ENCODE results near the gene SMYD3. TPM values are rescaled to one million over a fixed set of nuclear protein-coding genes. Genes with fewer than 3 reads are reported as not detected.

SMYD3 gene
- total RNA-seq, 5 donors from 2014 or later (not counting 1 experiment from before 2014, with no cell fraction given), result 17.7 to 37.8 (median 21.9) TPM

DNA sequence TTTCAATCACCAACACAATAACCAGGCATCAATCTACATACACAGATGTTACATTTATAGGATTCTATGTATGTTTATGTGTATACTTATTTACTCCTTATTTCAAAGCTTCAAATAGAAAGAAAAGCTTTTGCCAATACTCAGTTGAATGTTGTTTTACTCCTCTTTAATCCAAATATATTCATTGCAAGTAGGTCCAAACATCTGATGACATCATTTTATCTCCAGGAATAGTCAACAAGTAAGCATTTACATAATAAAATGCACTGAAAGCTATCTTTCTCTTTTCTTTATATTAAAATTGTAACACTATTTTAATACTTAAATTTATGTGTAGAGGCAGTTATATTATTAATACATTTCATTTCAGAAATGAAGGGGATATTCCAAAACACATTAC, 380.5 kb downstream of the SMYD3 start:
- POLR2A ChIA-PET, result no interaction called here

DNA sequence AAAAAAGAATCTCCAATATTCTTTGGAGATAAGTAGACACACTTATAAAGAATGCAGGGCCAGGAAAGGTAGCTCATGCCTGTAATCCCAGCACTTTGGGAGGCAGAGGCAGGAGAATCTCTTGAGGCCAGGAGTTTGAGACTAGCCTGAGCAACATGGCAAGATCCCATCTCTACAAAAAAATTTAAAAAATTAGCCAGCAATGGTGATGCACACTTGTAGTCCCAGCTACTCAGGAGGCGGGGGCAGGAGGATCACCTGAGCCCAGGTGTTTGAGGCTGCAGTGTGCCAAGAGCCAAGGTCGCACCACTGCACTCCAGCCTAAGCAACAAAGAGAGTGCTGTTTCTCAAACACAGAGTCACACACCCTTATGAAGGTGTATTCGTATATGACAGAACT, 385.0 kb downstream of the SMYD3 start:
- Mint-ChIP-seq H3K36me3 (peaks cover 8% of the 10 kb centered on the region), H3K27me3 (no peaks in the 10 kb centered on the region), H3K27ac (no peak overlapping the region), H3K9me3 (peaks cover 0 to 3% (median 0%) of the 10 kb centered on the region in 3 donors), H3K4me1 (peaks cover 7 to 12% (median 9%) of the 10 kb centered on the region in 3 donors), H3K4me3 (no peak overlapping the region)
- H3K36me3 ChIP-seq (ENCODE audit: control insufficient read depth in 2 of 2, extremely low read depth in 1 of 2, insufficient read depth in 1 of 2, low read length in 1 of 2), result peaks cover 0 to 2% of the 10 kb centered on the region in 2 donors
- H3K4me1 ChIP-seq (ENCODE audit: control insufficient read depth in 1 of 2, extremely low read depth in 1 of 2, insufficient read depth in 2 of 2, low read length in 2 of 2), result peaks cover 0 to under 1% of the 10 kb centered on the region in 2 experiments
- ChIA-PET POLR2A (no interaction called here), CTCF (interaction anchor here in 1 of 2 donors (0.6 kb wide), 1 partner anchor 476 kb away, joined by 3 read pairs; no protein-coding TSS in a partner anchor)
- H3K4me3 ChIP-seq (ENCODE audit: control insufficient read depth in 1 of 2, extremely low read depth in 1 of 2, low read length in 1 of 2), result no peak overlapping the region
- WGBS (ENCODE audit: insufficient coverage), result no CpG with 5 or more reads among the region's 3 CpGs
- no peak overlapping the region for H3K27ac ChIP-seq (ENCODE audit: low read length)
- DNase-seq, result no peak
- no peaks in the 10 kb centered on the region for H3K27me3 ChIP-seq (replicated peaks in 1 of 2; ENCODE audit: control insufficient read depth in 2 of 2, extremely low read depth in 1 of 2, insufficient read depth in 2 of 2, low read length in 1 of 2)
- ATAC-seq (replicated peaks in 1 of 4), result no peak
- no peaks in the 10 kb centered on the region for H3K9me3 ChIP-seq

More for the DNA sequence above, 380.5 kb downstream of the SMYD3 start:
- no peak overlapping the region for H3K4me3 ChIP-seq (ENCODE audit: control insufficient read depth in 1 of 2, extremely low read depth in 1 of 2, low read length in 1 of 2)
- H3K4me1 Mint-ChIP-seq, result no peaks in the 10 kb centered on the region
- H3K4me3 Mint-ChIP-seq, result no peak overlapping the region
- H3K27me3 ChIP-seq (replicated peaks in 1 of 2; ENCODE audit: control insufficient read depth in 2 of 2, extremely low read depth in 1 of 2, insufficient read depth in 2 of 2, low read length in 1 of 2), result no peaks in the 10 kb centered on the region
- DNase-seq (no peak), ATAC-seq (replicated peaks in 1 of 4) (no peak)
- no peaks in the 10 kb centered on the region for H3K27me3 Mint-ChIP-seq
- H3K4me1 ChIP-seq (ENCODE audit: control insufficient read depth in 1 of 2, extremely low read depth in 1 of 2, insufficient read depth in 2 of 2, low read length in 2 of 2), result no peaks in the 10 kb centered on the region
- H3K36me3 Mint-ChIP-seq, result peaks cover 16% of the 10 kb centered on the region
- no peak overlapping the region for H3K27ac Mint-ChIP-seq
- peaks cover 0 to 8% of the 10 kb centered on the region in 2 donors for H3K36me3 ChIP-seq (ENCODE audit: control insufficient read depth in 2 of 2, extremely low read depth in 1 of 2, insufficient read depth in 1 of 2, low read length in 1 of 2)
- no peaks in the 10 kb centered on the region for H3K9me3 Mint-ChIP-seq
- CTCF ChIA-PET, result interaction anchor here in 1 of 2 donors (0.6 kb wide), 1 partner anchor 1063 kb away, joined by 3 read pairs; no protein-coding TSS in a partner anchor
- H3K27ac ChIP-seq (ENCODE audit: low read length), result no peak overlapping the region
- H3K9me3 ChIP-seq, result no peaks in the 10 kb centered on the region

DNA sequence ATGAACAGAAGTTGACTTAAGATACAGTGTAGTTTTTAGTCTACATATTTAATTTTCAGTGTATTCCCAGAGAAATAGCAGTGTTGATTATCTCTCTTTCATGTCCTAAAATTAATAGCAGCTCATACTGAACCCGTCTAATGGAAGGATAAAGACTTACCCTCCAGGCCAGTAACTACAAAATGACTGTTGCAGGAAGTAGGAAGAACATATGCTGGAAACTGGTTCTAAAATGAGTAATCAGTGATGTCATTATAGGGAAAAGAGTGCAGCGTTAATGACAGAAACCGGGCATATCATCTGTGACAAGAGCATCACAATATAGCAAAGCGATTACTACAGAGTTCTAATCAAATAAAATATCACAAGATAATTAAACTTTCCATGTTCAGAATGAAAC, 385.5 kb downstream of the SMYD3 start:
- no peaks in the 10 kb centered on the region for H3K27me3 Mint-ChIP-seq
- POLR2A ChIA-PET, result interaction anchor here in 1 of 2 donors (0.6 kb wide), 4 partner anchors 12 to 1091 kb away, joined by 3 to 6 read pairs (median 4); no protein-coding TSS in a partner anchor
- H3K36me3 Mint-ChIP-seq, result peaks cover 8% of the 10 kb centered on the region

DNA sequence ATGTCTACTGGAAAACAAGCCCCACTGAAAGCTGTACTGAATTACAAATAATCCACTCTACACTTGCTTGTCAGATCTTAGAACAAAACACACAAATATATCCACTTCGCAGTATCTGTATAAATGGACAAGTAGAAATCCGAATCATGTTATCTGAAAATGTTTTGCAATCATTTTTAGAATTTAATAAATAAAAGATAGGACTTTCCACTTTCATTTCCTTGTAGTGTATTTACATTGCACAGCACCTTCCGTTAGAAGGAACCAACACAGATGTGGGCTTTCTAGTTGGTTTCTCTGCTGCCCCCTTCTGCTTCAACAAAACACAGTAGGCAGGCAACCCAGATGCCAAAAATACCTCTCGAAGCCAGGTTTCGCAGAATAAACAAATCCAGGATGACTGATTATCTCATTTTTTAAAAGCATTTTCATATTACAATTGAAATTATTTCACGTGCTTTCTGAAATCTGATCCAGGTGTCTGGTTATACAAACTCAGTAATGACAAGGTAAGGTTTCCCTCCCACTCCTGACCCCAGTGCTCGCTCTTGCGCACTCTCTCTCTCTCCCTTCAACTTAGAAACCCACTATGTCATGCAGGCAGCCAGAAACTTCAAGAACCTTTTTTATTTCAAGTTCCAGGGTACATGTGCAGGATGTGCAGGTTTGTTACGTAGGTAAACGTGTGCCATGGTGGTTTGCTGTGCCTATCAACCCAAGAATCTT, 389.9 kb downstream of the SMYD3 start:
- POLR2A ChIA-PET, result no interaction called here
- H3K9me3 ChIP-seq, result no peaks in the 10 kb centered on the region
- DNase-seq (peak in 34 of 35 experiments; percentile 1 to 85 (median 54)), ATAC-seq (replicated peaks in 1 of 4) (peak; percentile 87 to 94 (median 90))
- peaks cover 0 to 3% (median 0%) of the 10 kb centered on the region in 3 donors for H3K9me3 Mint-ChIP-seq
- CTCF ChIA-PET, result interaction anchor here in 1 of 2 donors (0.6 kb wide), 1 partner anchor 1520 kb away, joined by 4 read pairs; no protein-coding TSS in a partner anchor
- H3K36me3 ChIP-seq (ENCODE audit: control insufficient read depth in 2 of 2, extremely low read depth in 1 of 2, insufficient read depth in 1 of 2, low read length in 1 of 2), result no peaks in the 10 kb centered on the region
- H3K27ac Mint-ChIP-seq, result peak overlapping the region; percentile 84 to 89
- WGBS (ENCODE audit: insufficient coverage), result 11% methylated on average over 4 of the region's 10 CpGs
- peaks cover 27 to 31% (median 28%) of the 10 kb centered on the region in 3 donors for H3K4me1 Mint-ChIP-seq
- peak overlapping the region; percentile 46 to 66 (median 55) for H3K4me3 Mint-ChIP-seq
- H3K27me3 Mint-ChIP-seq, result no peaks in the 10 kb centered on the region
- H3K27me3 ChIP-seq (replicated peaks in 1 of 2; ENCODE audit: control insufficient read depth in 2 of 2, extremely low read depth in 1 of 2, insufficient read depth in 2 of 2, low read length in 1 of 2), result no peaks in the 10 kb centered on the region
- peaks cover 10% of the 10 kb centered on the region for H3K36me3 Mint-ChIP-seq
- peak overlapping the region in 1 of 2 donors; percentile 32 for H3K4me3 ChIP-seq (ENCODE audit: control insufficient read depth in 1 of 2, extremely low read depth in 1 of 2, low read length in 1 of 2)
- peaks cover 0 to 6% of the 10 kb centered on the region in 2 experiments for H3K4me1 ChIP-seq (ENCODE audit: control insufficient read depth in 1 of 2, extremely low read depth in 1 of 2, insufficient read depth in 2 of 2, low read length in 2 of 2)
- H3K27ac ChIP-seq (ENCODE audit: low read length), result peak overlapping the region; percentile 40

More for the DNA sequence above, 385.5 kb downstream of the SMYD3 start:
- CTCF ChIA-PET, result interaction anchor here in 1 of 2 donors (0.6 kb wide), 3 partner anchors 162 to 788 kb away, joined by 3 to 4 read pairs (median 3); no protein-coding TSS in a partner anchor
- H3K27me3 ChIP-seq (replicated peaks in 1 of 2; ENCODE audit: control insufficient read depth in 2 of 2, extremely low read depth in 1 of 2, insufficient read depth in 2 of 2, low read length in 1 of 2), result no peaks in the 10 kb centered on the region
- no peak overlapping the region for H3K4me3 ChIP-seq (ENCODE audit: control insufficient read depth in 1 of 2, extremely low read depth in 1 of 2, low read length in 1 of 2)
- DNase-seq (no peak), ATAC-seq (replicated peaks in 1 of 4) (no peak)
- no peak overlapping the region for H3K27ac ChIP-seq (ENCODE audit: low read length)
- peaks cover 0 to 2% of the 10 kb centered on the region in 2 donors for H3K36me3 ChIP-seq (ENCODE audit: control insufficient read depth in 2 of 2, extremely low read depth in 1 of 2, insufficient read depth in 1 of 2, low read length in 1 of 2)
- no CpG with 5 or more reads among the region's 4 CpGs for WGBS (ENCODE audit: insufficient coverage)
- Mint-ChIP-seq H3K9me3 (peaks cover 0 to 3% (median 0%) of the 10 kb centered on the region in 3 donors), H3K4me1 (peaks cover 7 to 17% (median 14%) of the 10 kb centered on the region in 3 donors), H3K4me3 (no peak overlapping the region), H3K27ac (no peak overlapping the region)
- H3K4me1 ChIP-seq (ENCODE audit: control insufficient read depth in 1 of 2, extremely low read depth in 1 of 2, insufficient read depth in 2 of 2, low read length in 2 of 2), result peaks cover 0 to 4% of the 10 kb centered on the region in 2 experiments
- H3K9me3 ChIP-seq, result no peaks in the 10 kb centered on the region

DNA sequence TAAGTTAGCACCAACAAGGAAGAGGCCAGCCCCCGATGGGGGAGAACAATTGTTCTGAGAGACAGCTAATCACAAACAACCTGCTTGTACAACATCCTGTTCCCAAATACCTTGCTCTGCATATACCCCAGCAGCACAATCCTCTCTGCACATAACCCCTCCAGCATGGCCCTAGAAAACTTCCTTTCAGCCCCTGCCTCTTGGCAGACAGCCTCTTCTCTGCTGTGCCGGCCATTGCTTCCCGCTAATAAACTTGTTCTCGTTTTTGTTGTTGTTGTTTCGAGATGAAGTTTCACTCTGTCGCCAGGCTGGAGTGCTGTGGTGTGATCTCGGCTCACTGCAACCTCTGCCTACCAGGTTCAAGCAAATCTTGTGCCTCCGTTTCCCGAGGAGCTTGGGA, 392.7 kb downstream of the SMYD3 start:
- H3K36me3 ChIP-seq (ENCODE audit: control insufficient read depth in 2 of 2, extremely low read depth in 1 of 2, insufficient read depth in 1 of 2, low read length in 1 of 2), result no peaks in the 10 kb centered on the region
- no peak overlapping the region for H3K27ac ChIP-seq (ENCODE audit: low read length)
- Mint-ChIP-seq H3K27me3 (no peaks in the 10 kb centered on the region), H3K9me3 (no peaks in the 10 kb centered on the region), H3K4me1 (peaks cover 27 to 31% (median 28%) of the 10 kb centered on the region in 3 donors), H3K4me3 (no peak overlapping the region), H3K36me3 (peaks cover 7% of the 10 kb centered on the region), H3K27ac (no peak overlapping the region)
- H3K27me3 ChIP-seq (replicated peaks in 1 of 2; ENCODE audit: control insufficient read depth in 2 of 2, extremely low read depth in 1 of 2, insufficient read depth in 2 of 2, low read length in 1 of 2), result no peaks in the 10 kb centered on the region
- 75% methylated on average over 5 of the region's 9 CpGs for WGBS (ENCODE audit: insufficient coverage)
- no peak for ATAC-seq (replicated peaks in 1 of 4)
- no peak for DNase-seq
- ChIA-PET POLR2A (interaction anchor here in 1 of 2 donors (0.6 kb wide), 1 partner anchor 948 kb away, joined by 3 read pairs; no protein-coding TSS in a partner anchor), CTCF (no interaction called here)
- H3K9me3 ChIP-seq, result no peaks in the 10 kb centered on the region
- H3K4me3 ChIP-seq (ENCODE audit: control insufficient read depth in 1 of 2, extremely low read depth in 1 of 2, low read length in 1 of 2), result no peak overlapping the region
- H3K4me1 ChIP-seq (ENCODE audit: control insufficient read depth in 1 of 2, extremely low read depth in 1 of 2, insufficient read depth in 2 of 2, low read length in 2 of 2), result peaks cover 0 to 6% of the 10 kb centered on the region in 2 experiments

GRCh38 chr1:246113555-246114095, 393.5 kb downstream of the SMYD3 start:
- POLR2A ChIA-PET, result no interaction called here

More at GRCh38 chr1:246113555-246114095, 393.5 kb downstream of the SMYD3 start:
- no peak for DNase-seq
- H3K27me3 ChIP-seq (replicated peaks in 1 of 2; ENCODE audit: control insufficient read depth in 2 of 2, extremely low read depth in 1 of 2, insufficient read depth in 2 of 2, low read length in 1 of 2), result no peaks in the 10 kb centered on the region
- no peaks in the 10 kb centered on the region for H3K9me3 Mint-ChIP-seq
- no peaks in the 10 kb centered on the region for H3K36me3 ChIP-seq (ENCODE audit: control insufficient read depth in 2 of 2, extremely low read depth in 1 of 2, insufficient read depth in 1 of 2, low read length in 1 of 2)
- no peak overlapping the region for H3K27ac Mint-ChIP-seq
- peaks cover 27 to 30% (median 28%) of the 10 kb centered on the region in 3 donors for H3K4me1 Mint-ChIP-seq
- no peak for ATAC-seq (replicated peaks in 1 of 4)
- H3K4me3 ChIP-seq (ENCODE audit: control insufficient read depth in 1 of 2, extremely low read depth in 1 of 2, low read length in 1 of 2), result no peak overlapping the region
- no peaks in the 10 kb centered on the region for H3K27me3 Mint-ChIP-seq
- peaks cover 0 to 6% of the 10 kb centered on the region in 2 experiments for H3K4me1 ChIP-seq (ENCODE audit: control insufficient read depth in 1 of 2, extremely low read depth in 1 of 2, insufficient read depth in 2 of 2, low read length in 2 of 2)
- H3K4me3 Mint-ChIP-seq, result no peak overlapping the region
- WGBS (ENCODE audit: insufficient coverage), result no CpG with 5 or more reads among the region's 8 CpGs
- CTCF ChIA-PET, result no interaction called here
- H3K27ac ChIP-seq (ENCODE audit: low read length), result no peak overlapping the region
- no peaks in the 10 kb centered on the region for H3K9me3 ChIP-seq
- peaks cover 7% of the 10 kb centered on the region for H3K36me3 Mint-ChIP-seq
